ENCODE data around the gene LMAN1L.

LMAN1L gene

GRCh38 chr15:74856537-74856936, 43.9 kb downstream of the LMAN1L start:
- Histone ChIP-seq H3K4me3 (ENCODE audit: low read depth, low read length) (peak overlapping the region; percentile 3), H3K4me2 (ENCODE audit: low read length) (peak overlapping the region; percentile 26), H3K79me2 (peaks cover 3% of the 10 kb centered on the region), H3K4me1 (peaks cover 21% of the 10 kb centered on the region), H3K27ac (peak overlapping the region; percentile 84), H2AFZ (no peak overlapping the region), H3K36me3 (ENCODE audit: control insufficient read depth, insufficient read depth, low read length) (no peaks in the 10 kb centered on the region), H3K9ac (no peak overlapping the region), H3K27me3 (ENCODE audit: control insufficient read depth, insufficient read depth, low read length) (no peaks in the 10 kb centered on the region), H3K9me3 (ENCODE audit: control insufficient read depth, low read length) (no peaks in the 10 kb centered on the region)
- TF ChIP-seq, protein P1, sequence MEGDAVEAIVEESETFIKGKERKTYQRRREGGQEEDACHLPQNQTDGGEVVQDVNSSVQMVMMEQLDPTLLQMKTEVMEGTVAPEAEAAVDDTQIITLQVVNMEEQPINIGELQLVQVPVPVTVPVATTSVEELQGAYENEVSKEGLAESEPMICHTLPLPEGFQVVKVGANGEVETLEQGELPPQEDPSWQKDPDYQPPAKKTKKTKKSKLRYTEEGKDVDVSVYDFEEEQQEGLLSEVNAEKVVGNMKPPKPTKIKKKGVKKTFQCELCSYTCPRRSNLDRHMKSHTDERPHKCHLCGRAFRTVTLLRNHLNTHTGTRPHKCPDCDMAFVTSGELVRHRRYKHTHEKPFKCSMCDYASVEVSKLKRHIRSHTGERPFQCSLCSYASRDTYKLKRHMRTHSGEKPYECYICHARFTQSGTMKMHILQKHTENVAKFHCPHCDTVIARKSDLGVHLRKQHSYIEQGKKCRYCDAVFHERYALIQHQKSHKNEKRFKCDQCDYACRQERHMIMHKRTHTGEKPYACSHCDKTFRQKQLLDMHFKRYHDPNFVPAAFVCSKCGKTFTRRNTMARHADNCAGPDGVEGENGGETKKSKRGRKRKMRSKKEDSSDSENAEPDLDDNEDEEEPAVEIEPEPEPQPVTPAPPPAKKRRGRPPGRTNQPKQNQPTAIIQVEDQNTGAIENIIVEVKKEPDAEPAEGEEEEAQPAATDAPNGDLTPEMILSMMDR (IDR thresholded peaks at IDR 0.05) = no peak

DNA sequence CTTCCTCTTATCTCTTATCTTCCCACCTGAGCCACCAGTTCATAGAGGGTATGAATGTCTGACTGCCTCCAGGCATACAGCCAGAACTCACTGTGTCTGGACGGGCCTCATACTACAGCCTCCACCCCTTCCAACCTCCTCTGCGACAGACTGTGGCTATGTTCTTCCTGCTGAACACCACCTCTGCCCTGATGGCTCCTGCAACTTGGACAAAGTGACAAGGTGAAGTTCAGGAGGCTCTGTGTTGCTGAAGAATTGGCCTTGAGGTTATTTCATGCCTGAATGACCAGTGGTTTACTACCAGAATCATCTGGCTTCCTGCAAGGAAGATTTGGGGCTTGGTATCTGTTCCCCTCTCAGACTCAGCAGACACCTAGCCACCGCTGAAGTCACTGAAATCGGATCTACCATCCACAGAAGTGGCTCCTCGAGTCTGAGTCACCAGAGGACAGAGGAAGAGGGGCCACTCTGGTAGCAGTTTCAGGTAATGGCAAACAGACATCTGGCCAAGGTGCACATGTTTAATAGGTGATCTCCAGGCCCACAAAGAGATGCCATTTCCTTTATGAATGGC, 44.5 kb downstream of the LMAN1L start:
- H3K9ac ChIP-seq = no peak overlapping the region
- H3K27ac ChIP-seq = peak overlapping the region; percentile 84
- H3K9me3 ChIP-seq (ENCODE audit: control insufficient read depth, low read length) = no peaks in the 10 kb centered on the region
- H3K4me1 ChIP-seq = peaks cover 21% of the 10 kb centered on the region
- TF ChIP-seq, protein P1 (IDR thresholded peaks at IDR 0.05) = no peak
- H3K79me2 ChIP-seq = peaks cover 3% of the 10 kb centered on the region
- no peak overlapping the region for H2AFZ ChIP-seq
- H3K4me3 ChIP-seq (ENCODE audit: low read depth, low read length) = peak overlapping the region; percentile 3
- H3K4me2 ChIP-seq (ENCODE audit: low read length) = peak overlapping the region; percentile 26
- no peaks in the 10 kb centered on the region for H3K27me3 ChIP-seq (ENCODE audit: control insufficient read depth, insufficient read depth, low read length)
- no peaks in the 10 kb centered on the region for H3K36me3 ChIP-seq (ENCODE audit: control insufficient read depth, insufficient read depth, low read length)

GRCh38 chr15:74857671-74858368, 45.2 kb downstream of the LMAN1L start:
- H2AFZ ChIP-seq = no peak overlapping the region
- no peak overlapping the region for H3K4me3 ChIP-seq (ENCODE audit: low read depth, low read length)
- no peak overlapping the region for H3K9ac ChIP-seq
- H3K27ac ChIP-seq = peak overlapping the region; percentile 84
- H3K79me2 ChIP-seq = peaks cover 3% of the 10 kb centered on the region
- no peaks in the 10 kb centered on the region for H3K27me3 ChIP-seq (ENCODE audit: control insufficient read depth, insufficient read depth, low read length)
- no peaks in the 10 kb centered on the region for H3K36me3 ChIP-seq (ENCODE audit: control insufficient read depth, insufficient read depth, low read length)
- H3K9me3 ChIP-seq (ENCODE audit: control insufficient read depth, low read length) = no peaks in the 10 kb centered on the region
- TF ChIP-seq, protein P1 (IDR thresholded peaks at IDR 0.05) = no peak
- H3K4me1 ChIP-seq = peaks cover 21% of the 10 kb centered on the region
- peak overlapping the region; percentile 23 for H3K4me2 ChIP-seq (ENCODE audit: low read length)

- no peak overlapping the region for H2AFZ ChIP-seq
Observed at GRCh38 chr15:74858369-74858740, 45.7 kb downstream of the LMAN1L start.

More at GRCh38 chr15:74858369-74858740, 45.7 kb downstream of the LMAN1L start:
- Histone ChIP-seq H3K4me1 (peaks cover 21% of the 10 kb centered on the region), H3K27ac (peak overlapping the region; percentile 84), H3K9me3 (ENCODE audit: control insufficient read depth, low read length) (no peaks in the 10 kb centered on the region), H3K9ac (no peak overlapping the region), H3K4me3 (ENCODE audit: low read depth, low read length) (no peak overlapping the region), H3K36me3 (ENCODE audit: control insufficient read depth, insufficient read depth, low read length) (no peaks in the 10 kb centered on the region), H3K79me2 (peaks cover 3% of the 10 kb centered on the region), H3K4me2 (ENCODE audit: low read length) (peak overlapping the region; percentile 23), H3K27me3 (ENCODE audit: control insufficient read depth, insufficient read depth, low read length) (no peaks in the 10 kb centered on the region)
- TF ChIP-seq, protein P1 (IDR thresholded peaks at IDR 0.05) = no peak
